HS-27A (cell line): ENCODE results near the gene HSDL2.
"Not testable (repeated sequence)": the region's sequence is repeated elsewhere in the genome, so short reads cannot be mapped to it uniquely, and the experiment has no call there.

Experiments used
- DNase-seq: peaks from one replicate; pipeline ENCODE4 v3.0.0-alpha.2; 2012; ENCODE audit warnings: low read depth, missing footprints

The HSDL2 gene

GRCh38 chr9:112501287-112501686 lies 121.4 kb downstream of the HSDL2 start:
- no peak for DNase-seq

GRCh38 chr9:112502175-112502946 lies 122.5 kb downstream of the HSDL2 start:
- DNase-seq, result no peak

- no peak for DNase-seq
Observed at GRCh38 chr9:112503170-112503569, 123.3 kb downstream of the HSDL2 start.

- DNase-seq, result no peak
Observed at GRCh38 chr9:112505086-112505485, 125.2 kb downstream of the HSDL2 start.

DNA sequence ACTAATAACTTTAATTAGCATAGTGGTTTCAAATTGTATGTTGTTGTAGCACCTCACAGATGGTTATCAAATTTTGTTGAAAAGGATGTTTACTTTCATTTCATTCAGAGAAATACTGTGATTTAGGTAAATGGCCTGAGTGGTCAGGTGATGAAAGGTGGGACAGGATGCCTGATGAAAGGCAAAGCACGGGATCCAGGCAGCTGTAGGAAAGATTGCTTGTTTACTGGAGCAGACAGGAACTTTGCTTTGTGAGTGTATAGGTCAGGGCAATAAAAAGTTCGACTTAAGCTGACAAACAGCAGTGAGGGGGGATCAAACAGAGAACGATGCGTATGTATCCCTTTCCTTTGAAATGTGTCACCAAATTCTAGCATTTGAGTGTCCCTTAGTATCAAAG lies 125.7 kb downstream of the HSDL2 start:
- no peak for DNase-seq

GRCh38 chr9:112506571-112506970 lies 126.7 kb downstream of the HSDL2 start:
- no peak for DNase-seq

GRCh38 chr9:112507001-112507680 lies 127.2 kb downstream of the HSDL2 start:
- DNase-seq, result no peak

- no peak for DNase-seq
Observed at GRCh38 chr9:112508377-112508776, 128.5 kb downstream of the HSDL2 start.

DNA sequence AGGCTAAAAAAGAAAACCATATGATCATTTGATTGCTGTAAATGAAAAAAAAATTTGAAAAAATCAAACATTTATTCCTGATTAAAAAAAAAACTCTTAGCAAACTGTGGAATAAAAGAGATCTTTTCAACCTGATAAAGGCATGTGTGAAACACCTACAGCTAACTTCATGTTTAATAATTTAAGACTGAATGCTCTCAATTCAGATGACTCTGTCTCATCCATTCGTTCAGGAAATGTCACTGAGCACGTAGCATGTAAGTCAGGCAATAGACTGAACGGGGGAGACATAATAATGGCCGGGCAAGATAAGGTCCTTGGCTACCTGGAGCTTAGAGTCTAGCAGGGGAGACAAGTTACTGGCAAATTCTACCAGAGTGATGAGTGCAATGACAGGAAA lies 132.5 kb downstream of the HSDL2 start:
- not testable (repeated sequence) for DNase-seq

DNA sequence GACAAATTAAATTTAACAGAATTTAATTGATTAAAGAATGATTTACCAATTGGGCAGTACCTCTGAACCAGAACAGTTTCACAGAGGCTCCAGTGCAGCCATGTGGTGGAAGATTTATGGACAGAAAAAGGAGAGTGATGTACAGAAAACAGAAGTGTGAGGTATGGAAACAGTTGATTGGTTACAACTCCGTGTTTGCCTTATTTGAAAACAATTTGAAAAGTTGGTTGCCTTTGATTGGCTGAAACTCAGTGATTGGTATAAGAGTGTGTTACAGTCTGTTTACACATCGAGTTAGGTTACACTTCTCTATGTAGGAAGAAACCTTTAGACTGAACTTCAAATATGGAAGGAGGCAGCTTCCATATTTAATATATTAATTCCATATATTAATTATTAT lies 136.9 kb downstream of the HSDL2 start:
- DNase-seq, result no peak

- DNase-seq, result no peak
Observed at GRCh38 chr9:112520069-112520468, 140.2 kb downstream of the HSDL2 start.

DNA sequence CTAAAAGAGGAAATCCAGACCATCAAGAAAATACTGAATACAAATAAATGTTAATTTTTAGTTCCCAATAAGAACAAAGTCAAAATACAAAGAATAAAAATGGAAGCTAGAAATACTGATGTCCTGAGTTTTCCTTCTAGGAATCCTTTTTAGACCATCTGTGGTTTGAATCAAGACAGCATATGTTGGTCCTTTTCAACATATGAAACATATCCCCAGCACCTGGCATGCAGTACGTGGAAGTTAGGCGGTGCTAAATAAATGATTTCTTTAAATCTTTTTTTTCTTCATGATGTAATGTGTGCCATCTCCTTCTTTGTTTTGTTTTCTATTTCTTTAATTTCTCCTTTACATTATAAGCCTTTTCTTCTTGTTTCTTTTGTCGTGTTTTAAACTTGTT lies 140.7 kb downstream of the HSDL2 start:
- DNase-seq, result no peak
